Chondrocyte (in vitro differentiated cells): Measurements from ENCODE around the gene PARD3B. TPM values are rescaled to one million over a fixed set of nuclear protein-coding genes. Genes with fewer than 3 reads are reported as not detected.

Experiments used
- DNase-seq: peaks from one replicate; pipeline ENCODE4 v3.0.0; 2021; ENCODE audit warnings: mixed read lengths, low spot score
- H3K27ac Mint-ChIP-seq: one replicate; pipeline ENCODE4 v1.8.0; 2021; ENCODE audit warnings: mild to moderate bottlenecking, moderate library complexity, mixed read lengths; ENCODE audit not compliant: unreplicated experiment
- H3K27me3 Mint-ChIP-seq: 2 replicates; pipeline ENCODE4 v1.8.0; 2021; ENCODE audit warnings: low read depth, mixed read lengths
- H3K36me3 Mint-ChIP-seq: 2 replicates; pipeline ENCODE4 v1.8.0; 2021; ENCODE audit warnings: low read depth, mixed read lengths
- H3K4me1 Mint-ChIP-seq: 2 replicates; pipeline ENCODE4 v1.8.0; 2021; ENCODE audit warnings: low read depth, mild to moderate bottlenecking, mixed read lengths
- H3K4me3 Mint-ChIP-seq: one replicate; pipeline ENCODE4 v1.8.0; 2021; ENCODE audit warnings: mild to moderate bottlenecking, moderate library complexity, mixed read lengths; ENCODE audit not compliant: unreplicated experiment
- H3K9me3 Mint-ChIP-seq: 2 replicates; pipeline ENCODE4 v1.8.0; 2021; ENCODE audit warnings: low read depth, mixed read lengths
- total RNA-seq: library from RNA; stranded (reverse); gene quantifications from 3 replicates; pipeline ENCODE4 v1.2.1, GENCODE V29; 2021
- TF ChIP-seq, protein P1 (sequence below): fragments of 200-600 bp; sonication (generic); IDR thresholded peaks from 2 replicates; pipeline ENCODE4 v1.5.0; 2021; ENCODE audit warnings: antibody characterized with exemption, mild to moderate bottlenecking, moderate library complexity

PARD3B gene
- total RNA-seq, 1 donor from 2014 or later, result 24.9 TPM

- Mint-ChIP-seq H3K9me3 (no peaks in the 10 kb centered on the region), H3K27ac (no peak overlapping the region), H3K27me3 (no peaks in the 10 kb centered on the region), H3K36me3 (no peaks in the 10 kb centered on the region), H3K4me3 (no peak overlapping the region), H3K4me1 (no peaks in the 10 kb centered on the region)
- no peak for DNase-seq
- TF ChIP-seq, protein P1, sequence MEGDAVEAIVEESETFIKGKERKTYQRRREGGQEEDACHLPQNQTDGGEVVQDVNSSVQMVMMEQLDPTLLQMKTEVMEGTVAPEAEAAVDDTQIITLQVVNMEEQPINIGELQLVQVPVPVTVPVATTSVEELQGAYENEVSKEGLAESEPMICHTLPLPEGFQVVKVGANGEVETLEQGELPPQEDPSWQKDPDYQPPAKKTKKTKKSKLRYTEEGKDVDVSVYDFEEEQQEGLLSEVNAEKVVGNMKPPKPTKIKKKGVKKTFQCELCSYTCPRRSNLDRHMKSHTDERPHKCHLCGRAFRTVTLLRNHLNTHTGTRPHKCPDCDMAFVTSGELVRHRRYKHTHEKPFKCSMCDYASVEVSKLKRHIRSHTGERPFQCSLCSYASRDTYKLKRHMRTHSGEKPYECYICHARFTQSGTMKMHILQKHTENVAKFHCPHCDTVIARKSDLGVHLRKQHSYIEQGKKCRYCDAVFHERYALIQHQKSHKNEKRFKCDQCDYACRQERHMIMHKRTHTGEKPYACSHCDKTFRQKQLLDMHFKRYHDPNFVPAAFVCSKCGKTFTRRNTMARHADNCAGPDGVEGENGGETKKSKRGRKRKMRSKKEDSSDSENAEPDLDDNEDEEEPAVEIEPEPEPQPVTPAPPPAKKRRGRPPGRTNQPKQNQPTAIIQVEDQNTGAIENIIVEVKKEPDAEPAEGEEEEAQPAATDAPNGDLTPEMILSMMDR, result no peak
These were observed 443.6 kb downstream of the PARD3B start for GRCh38 chr2:204988836-204989235.

DNA sequence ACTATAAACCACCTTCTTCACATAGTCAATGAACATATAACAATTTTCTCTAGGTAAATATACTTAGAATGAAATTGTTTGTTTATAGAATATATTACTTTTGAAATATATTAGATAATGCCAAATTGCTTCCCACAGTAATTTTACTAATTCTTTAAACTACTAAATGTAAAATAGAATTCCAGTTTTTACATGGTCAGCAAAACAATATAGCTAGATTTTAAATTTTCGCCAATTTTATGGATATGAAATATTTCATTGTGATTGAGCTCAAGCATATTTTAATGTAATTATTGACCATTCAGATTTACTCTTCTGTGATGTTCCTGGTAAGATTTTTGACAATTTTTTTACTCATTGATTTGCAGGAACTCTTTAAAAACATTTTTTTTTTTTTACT lies 444.6 kb downstream of the PARD3B start:
- Mint-ChIP-seq H3K9me3 (no peaks in the 10 kb centered on the region), H3K36me3 (no peaks in the 10 kb centered on the region), H3K4me1 (no peaks in the 10 kb centered on the region), H3K27me3 (no peaks in the 10 kb centered on the region), H3K27ac (no peak overlapping the region), H3K4me3 (no peak overlapping the region)
- DNase-seq, result no peak
- TF ChIP-seq, protein P1, result no peak

DNA sequence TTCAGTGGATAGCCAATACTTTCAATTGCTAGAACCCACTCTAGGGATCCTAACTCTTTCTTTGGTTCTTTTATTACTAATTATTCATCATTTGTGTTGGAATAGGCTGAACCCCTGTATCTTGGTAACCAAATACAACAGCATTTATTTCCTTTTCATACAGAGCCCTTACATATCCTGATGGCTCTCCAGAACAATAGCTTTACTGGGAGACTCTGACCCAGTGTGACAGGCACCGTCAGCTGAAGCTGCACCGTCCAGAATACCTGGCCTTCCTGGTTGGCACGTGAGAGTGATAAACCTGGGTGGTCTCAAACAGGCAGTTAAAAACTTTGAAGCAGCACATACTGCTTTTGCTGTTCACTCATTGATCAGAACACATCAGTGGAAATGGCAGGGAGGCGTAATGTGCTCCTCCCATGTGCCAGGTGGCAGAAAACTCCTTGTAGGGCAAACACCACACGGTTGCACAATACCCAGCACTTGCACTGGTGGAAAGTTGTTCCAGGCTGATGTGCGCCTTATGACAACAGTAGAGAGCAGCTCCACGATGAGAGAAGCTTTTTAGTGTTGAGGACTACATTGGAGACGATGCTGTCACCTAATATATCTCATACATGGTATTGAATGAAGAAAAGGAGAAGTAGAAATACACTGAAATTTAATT lies 456.2 kb downstream of the PARD3B start:
- DNase-seq, result no peak
- Mint-ChIP-seq H3K27ac (no peak overlapping the region), H3K9me3 (peaks cover 8% of the 10 kb centered on the region), H3K27me3 (no peaks in the 10 kb centered on the region), H3K36me3 (peaks cover 1% of the 10 kb centered on the region), H3K4me3 (no peak overlapping the region), H3K4me1 (peaks cover 5% of the 10 kb centered on the region)
- TF ChIP-seq, protein P1, result no peak

GRCh38 chr2:205002390-205002789 lies 457.1 kb downstream of the PARD3B start:
- no peak overlapping the region for H3K27ac Mint-ChIP-seq
- no peak for DNase-seq
- TF ChIP-seq, protein P1, result no peak
- H3K4me1 Mint-ChIP-seq, result no peaks in the 10 kb centered on the region
- H3K9me3 Mint-ChIP-seq, result peaks cover 10% of the 10 kb centered on the region
- H3K27me3 Mint-ChIP-seq, result no peaks in the 10 kb centered on the region
- no peak overlapping the region for H3K4me3 Mint-ChIP-seq
- H3K36me3 Mint-ChIP-seq, result no peaks in the 10 kb centered on the region

DNA sequence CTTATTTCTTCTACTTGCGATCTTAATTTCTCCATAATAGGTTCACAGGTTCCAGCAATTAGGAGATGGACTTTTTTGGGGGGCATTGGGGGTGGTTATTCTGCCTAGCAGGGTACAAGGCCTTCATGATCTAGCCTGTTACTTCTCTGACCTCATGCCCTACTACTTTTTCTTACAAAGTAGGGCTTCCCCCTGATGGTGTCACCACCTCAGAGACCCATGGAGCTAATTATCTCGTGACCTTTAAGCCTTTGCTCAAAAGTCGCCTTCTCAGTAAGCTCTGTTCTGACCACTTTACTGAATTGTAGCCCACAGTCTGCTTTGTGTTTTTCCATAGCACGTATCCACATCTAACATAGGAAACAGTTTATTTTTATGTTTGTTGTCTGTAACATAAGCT lies 458.0 kb downstream of the PARD3B start:
- H3K4me3 Mint-ChIP-seq, result no peak overlapping the region
- TF ChIP-seq, protein P1, result no peak
- H3K27ac Mint-ChIP-seq, result no peak overlapping the region
- peaks cover 3% of the 10 kb centered on the region for H3K36me3 Mint-ChIP-seq
- H3K27me3 Mint-ChIP-seq, result no peaks in the 10 kb centered on the region
- DNase-seq, result no peak
- H3K4me1 Mint-ChIP-seq, result peaks cover under 1% of the 10 kb centered on the region
- peaks cover 17% of the 10 kb centered on the region for H3K9me3 Mint-ChIP-seq
